GM18526 (cell line): ENCODE measurements around the gene SRGAP3.

Experiments
- POLR2A ChIP-seq: IDR thresholded peaks from 3 replicates; pipeline ENCODE4 v1.6.1; 2011; ENCODE audit not compliant: insufficient read length; ENCODE audit errors: extremely low read depth

Gene SRGAP3

DNA sequence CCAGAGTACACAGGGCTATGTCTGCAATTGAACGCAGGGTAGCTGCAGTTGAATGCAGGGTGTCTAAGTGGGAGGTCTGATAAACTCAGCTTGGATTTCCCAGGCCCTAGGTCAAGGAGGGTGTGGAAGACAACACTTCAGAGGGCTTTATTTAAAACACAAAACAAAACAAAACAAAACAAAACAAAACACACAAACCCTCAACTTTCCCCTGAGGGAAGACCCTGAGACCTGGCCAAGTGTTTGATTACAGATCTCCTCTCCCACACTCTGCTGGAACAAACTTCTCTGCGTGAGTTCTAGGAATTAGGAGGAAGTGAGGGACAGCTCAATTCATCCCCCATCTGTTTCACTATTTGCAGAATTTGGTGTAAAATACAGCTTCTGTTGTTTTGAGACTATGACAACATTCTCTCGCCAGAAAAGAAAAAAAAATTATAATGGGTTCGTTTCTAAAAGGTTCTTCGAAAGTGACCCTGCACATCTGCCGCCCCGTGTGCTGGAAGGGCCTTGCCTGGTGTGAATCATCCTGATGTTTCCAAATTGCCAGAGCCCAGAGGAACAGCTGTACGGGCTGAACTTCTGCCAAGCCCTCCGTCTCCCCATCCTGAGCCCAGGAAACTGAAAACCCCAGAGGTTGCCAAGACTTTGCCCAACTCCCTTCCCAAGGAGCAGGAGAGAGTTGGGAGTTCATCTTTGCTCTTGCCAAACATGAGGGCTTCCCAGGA, 212.9 kb downstream of the SRGAP3 start:
- TF ChIP-seq POLR2A: no peak

DNA sequence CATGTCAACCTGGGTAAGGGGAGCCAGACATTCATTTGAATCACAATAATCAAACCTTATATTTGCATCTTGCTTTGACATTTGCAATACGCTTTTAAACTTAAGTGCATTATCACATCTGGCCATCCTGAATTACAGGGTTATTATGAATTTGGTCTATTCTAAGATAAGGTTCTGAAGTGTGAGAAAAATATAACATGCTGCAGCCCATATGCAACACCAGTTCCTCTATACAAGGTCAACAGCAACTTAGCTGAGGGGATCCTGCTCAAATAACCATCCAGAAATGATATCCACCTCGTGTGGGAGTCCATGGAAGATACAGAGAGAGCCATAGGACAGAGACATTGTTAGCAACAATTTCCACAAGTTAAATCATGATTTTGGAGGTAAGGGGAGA, 213.5 kb downstream of the SRGAP3 start:
- TF ChIP-seq POLR2A: no peak

DNA sequence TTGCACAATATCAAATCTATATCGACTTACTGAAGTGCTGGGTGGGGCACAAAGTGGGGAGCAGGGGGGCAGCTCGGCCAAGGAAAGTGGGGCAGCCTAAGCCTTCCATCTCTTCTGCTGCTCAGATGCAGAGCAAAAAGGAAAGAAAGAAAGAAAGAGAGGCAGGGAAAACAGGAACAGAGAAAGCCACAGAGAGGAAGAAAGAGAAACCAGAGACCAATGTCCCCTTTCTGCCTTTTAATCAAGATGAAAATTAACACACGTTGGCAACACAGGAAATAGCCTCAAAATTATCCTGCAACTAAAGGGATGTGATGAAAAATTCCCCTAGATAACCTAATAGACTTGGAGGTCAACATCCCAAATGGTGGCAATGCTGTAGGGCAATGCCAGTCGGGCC, 214.0 kb downstream of the SRGAP3 start:
- TF ChIP-seq POLR2A: no peak

DNA sequence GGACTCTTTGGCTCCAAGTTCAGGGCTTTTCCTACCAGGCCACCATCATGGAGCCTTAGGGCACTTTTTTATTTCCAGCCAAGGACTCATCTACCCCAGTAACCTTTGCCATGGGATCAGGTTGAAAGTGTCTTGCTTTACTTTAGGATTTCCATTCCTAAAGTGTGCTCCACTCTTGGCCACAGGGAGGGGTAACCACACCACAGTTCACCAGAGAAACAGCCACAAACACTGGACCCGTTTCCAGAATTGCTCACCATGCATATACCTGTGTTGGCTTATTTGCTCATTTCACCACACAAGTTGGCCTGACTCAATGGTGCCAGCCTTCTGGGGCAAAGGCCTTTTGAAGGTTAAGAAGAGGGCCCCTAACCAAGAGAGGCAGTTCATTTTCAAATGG, 215.6 kb downstream of the SRGAP3 start:
- no peak for TF ChIP-seq POLR2A

GRCh38 chr3:9032231-9032777, 217.1 kb downstream of the SRGAP3 start:
- TF ChIP-seq POLR2A: no peak

DNA sequence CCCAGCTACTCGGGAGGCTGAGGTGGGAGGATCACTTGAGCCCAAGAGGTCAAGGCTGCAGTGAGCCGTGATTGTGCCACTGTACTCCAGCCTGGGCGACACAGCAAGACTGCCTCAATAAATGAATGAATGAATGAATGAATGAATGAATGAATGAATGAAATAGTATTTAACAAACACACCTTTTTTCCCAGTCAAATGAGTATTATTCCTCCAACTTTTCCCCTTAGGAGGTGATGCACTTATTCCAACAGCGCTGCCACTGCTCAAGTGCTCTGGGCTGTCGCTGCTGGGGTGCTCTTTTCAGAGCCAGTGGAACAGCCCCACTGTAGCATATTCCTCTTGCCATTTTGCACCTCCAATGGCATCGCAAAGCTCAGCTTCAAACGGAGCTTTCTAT, 219.4 kb downstream of the SRGAP3 start:
- TF ChIP-seq POLR2A: no peak

DNA sequence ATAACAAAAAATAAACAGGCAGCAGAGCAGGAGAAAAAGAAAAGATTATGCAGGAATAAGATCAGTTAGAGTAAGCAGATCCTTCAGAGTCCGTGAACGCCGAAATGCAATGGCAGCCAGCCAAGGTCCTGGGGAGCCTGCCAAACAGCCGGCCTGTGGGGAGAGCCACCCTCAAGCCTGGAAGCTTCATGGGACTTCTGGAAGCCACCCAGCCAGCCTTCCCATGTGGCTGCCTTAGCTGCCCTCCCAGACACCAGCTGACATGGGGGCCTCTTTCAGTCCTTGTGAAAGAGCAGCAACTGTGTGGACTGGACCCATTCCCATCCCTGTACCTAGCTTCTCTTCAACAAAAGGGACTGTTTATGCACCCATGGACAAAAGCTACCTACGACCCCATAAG, 221.3 kb downstream of the SRGAP3 start:
- no peak for TF ChIP-seq POLR2A

- TF ChIP-seq POLR2A: no peak
Measured at GRCh38 chr3:9026320-9027045, 223.0 kb downstream of the SRGAP3 start.

GRCh38 chr3:9024341-9024740, 225.1 kb downstream of the SRGAP3 start:
- TF ChIP-seq POLR2A: no peak

DNA sequence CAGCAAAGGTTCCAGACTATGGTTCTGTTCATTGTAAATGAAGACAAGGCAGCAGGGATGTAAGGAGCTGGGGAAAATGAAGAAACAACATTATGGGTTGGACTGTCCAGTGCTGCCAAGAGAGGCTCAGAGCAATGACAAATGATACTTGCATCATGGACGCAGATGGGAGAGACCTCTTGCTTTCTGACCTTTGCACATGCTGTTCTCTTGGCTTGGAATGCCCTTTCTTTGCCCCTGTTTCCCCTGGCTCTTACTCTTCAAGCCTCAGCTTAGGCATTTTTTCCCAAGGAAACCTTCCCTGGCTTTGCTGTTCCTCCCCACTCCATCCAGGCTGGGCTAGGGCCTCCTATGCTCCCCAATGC, 226.2 kb downstream of the SRGAP3 start:
- TF ChIP-seq POLR2A: no peak

GRCh38 chr3:9022305-9023225, 226.9 kb downstream of the SRGAP3 start:
- TF ChIP-seq POLR2A: no peak

GRCh38 chr3:9021271-9022009, 228.0 kb downstream of the SRGAP3 start:
- TF ChIP-seq POLR2A: no peak

DNA sequence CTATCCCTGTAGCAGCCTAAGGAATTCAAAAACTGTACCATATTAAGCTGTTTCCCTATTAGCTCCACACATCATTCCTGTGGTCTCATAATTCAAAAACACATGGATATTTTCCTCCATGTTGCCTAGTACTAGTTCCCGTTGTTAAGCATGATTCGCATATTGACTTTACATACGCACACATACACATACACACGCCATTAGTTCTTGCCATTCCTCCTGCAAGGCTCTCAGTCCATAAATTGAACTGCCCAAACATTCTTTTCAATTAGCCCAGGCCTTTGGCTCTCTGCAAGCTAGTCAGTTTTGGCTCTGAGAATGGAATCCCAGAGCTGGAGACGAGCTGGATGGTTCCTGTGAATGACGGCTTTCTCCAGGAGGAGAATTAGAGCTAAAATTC, 229.0 kb downstream of the SRGAP3 start:
- TF ChIP-seq POLR2A: no peak

DNA sequence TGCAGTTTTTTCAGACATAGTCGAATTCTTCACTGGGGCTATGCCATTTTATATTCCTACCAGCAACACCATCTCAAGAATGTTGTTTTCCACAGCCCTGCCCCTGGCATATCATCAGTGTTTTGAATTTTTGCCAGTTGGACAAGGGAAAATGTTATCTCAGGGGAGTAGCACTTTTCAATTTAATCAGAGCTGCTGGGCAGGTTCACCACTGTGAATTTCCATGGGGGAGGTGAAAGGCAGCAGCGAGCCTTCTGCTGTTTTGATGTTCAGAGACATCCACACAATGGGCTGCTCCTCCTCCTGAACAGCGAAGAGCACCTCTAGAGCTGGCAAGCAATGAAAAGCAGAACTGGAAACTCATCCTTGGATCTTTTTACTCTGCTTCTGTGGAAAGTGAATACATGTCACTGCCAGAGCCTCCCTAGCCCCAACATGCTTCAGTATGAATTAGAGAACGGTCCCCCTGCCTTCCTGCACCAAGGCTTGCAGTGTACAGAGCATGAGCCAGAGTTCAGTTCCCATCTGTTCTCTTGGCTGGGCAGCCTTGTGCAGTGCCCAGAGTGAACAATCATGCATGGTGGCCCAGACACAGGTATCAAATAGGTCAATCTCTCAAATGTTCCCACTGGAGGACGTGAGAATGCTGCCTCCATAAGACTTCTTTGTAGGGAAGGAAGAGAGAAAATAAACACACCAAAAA, 230.0 kb downstream of the SRGAP3 start:
- TF ChIP-seq POLR2A: no peak

- TF ChIP-seq POLR2A: no peak
Measured at GRCh38 chr3:9015250-9015649, 234.2 kb downstream of the SRGAP3 start.
